Epithelial cell of proximal tubule (primary cell): Measurements from ENCODE around the gene SPRR2B. TPM values are rescaled to one million over a fixed set of nuclear protein-coding genes. Genes with fewer than 3 reads are reported as not detected.

Source experiments
- total RNA-seq: library from RNA; depleted of rRNA; stranded (reverse); fragments of >200 nt; gene quantifications from 2 replicates; pipeline ENCODE4 v1.2.3, GENCODE V29; 2015

Gene SPRR2B
- total RNA-seq, 1 donor from 2014 or later: not detected

Other genes with a start within 250 kb of the SPRR2B start
- gene LCE1A, start 244.1 kb downstream of the SPRR2B start, total RNA-seq: not detected in 2 replicates
- not detected in 2 replicates for gene LCE6A, start 228.8 kb downstream of the SPRR2B start, total RNA-seq
- not detected in 2 replicates for gene LCE7A, start 211.6 kb downstream of the SPRR2B start, total RNA-seq
- gene SMCP, start 193.3 kb downstream of the SPRR2B start, total RNA-seq: not detected in 2 replicates
- gene IVL, start 163.1 kb downstream of the SPRR2B start, total RNA-seq: 0.35 and 2.1 TPM in 2 replicates
- not detected in 2 replicates for gene SPRR5, start 124.4 kb downstream of the SPRR2B start, total RNA-seq
- gene SPRR4, start 101.0 kb downstream of the SPRR2B start, total RNA-seq: not detected in 2 replicates
- gene SPRR1A, start 87.5 kb downstream of the SPRR2B start, total RNA-seq: not detected in 2 replicates
- not detected in 2 replicates for gene SPRR3, start 69.9 kb downstream of the SPRR2B start, total RNA-seq
- 0.75 TPM in 1 of 2 replicates, not detected in the other for gene SPRR1B, start 40.4 kb downstream of the SPRR2B start, total RNA-seq
- not detected in 2 replicates for gene SPRR2D, start 30.5 kb downstream of the SPRR2B start, total RNA-seq
- 0.92 and 1.8 TPM in 2 replicates for gene SPRR2A, start 14.1 kb downstream of the SPRR2B start, total RNA-seq
- not detected in 2 replicates for gene SPRR2E, start 22.9 kb upstream of the SPRR2B start, total RNA-seq
- gene SPRR2F, start 41.9 kb upstream of the SPRR2B start, total RNA-seq: not detected in 2 replicates
- gene SPRR2G, start 79.3 kb upstream of the SPRR2B start, total RNA-seq: not detected in 2 replicates
- gene LELP1, start 131.8 kb upstream of the SPRR2B start, total RNA-seq: not detected in 2 replicates
- 0.72 TPM in 1 of 2 replicates, not detected in the other for gene PRR9, start 146.0 kb upstream of the SPRR2B start, total RNA-seq
- gene LORICRIN, start 188.1 kb upstream of the SPRR2B start, total RNA-seq: not detected in 2 replicates
- not detected in 2 replicates for gene PGLYRP3, start 241.3 kb upstream of the SPRR2B start, total RNA-seq